WTC11 (cell line): ENCODE measurements around the gene ATP9A. TPM values are rescaled to one million over a fixed set of nuclear protein-coding genes. Genes with fewer than 3 reads are reported as not detected.

ENCODE experiments used
- ATAC-seq: fragments of 200-7000 bp; cut with Tn5 transposase; 2 replicates; pipeline ENCODE4 v1.10.0; 2021; ENCODE audit warnings: mild to moderate bottlenecking, moderate library complexity
- CTCF ChIA-PET: fragments of 300-600 bp; sonication (Branson Sonifier 250); formaldehyde crosslinking; loops from one replicate; lab custom pipeline; 2021; ENCODE audit warnings: antibody characterized with exemption; lab: Charles Lee
- POLR2A ChIA-PET: fragments of 350-600 bp; sonication (Branson Sonifier 250); formaldehyde crosslinking; loops from one replicate; lab custom pipeline; 2021; ENCODE audit warnings: antibody characterized with exemption; lab: Charles Lee
- DNase-seq: peaks from one replicate; pipeline ENCODE4 v3.0.0; 2021; ENCODE audit warnings: low spot score
- H3K27ac Mint-ChIP-seq: 2 replicates; pipeline ENCODE4 v1.8.0; 2021; ENCODE audit warnings: mixed read lengths
- H3K27me3 Mint-ChIP-seq: 2 replicates; pipeline ENCODE4 v1.8.0; 2021; ENCODE audit warnings: low read depth, mild to moderate bottlenecking, moderate library complexity, mixed read lengths
- H3K36me3 Mint-ChIP-seq: 2 replicates; pipeline ENCODE4 v1.8.0; 2021; ENCODE audit warnings: mixed read lengths
- H3K4me1 Mint-ChIP-seq: 2 replicates; pipeline ENCODE4 v1.8.0; 2022; ENCODE audit warnings: mixed read lengths
- H3K4me3 Mint-ChIP-seq: 2 replicates; pipeline ENCODE4 v1.8.0; 2021; ENCODE audit warnings: mild to moderate bottlenecking, moderate library complexity, mixed read lengths
- H3K9me3 Mint-ChIP-seq: 2 replicates; pipeline ENCODE4 v1.8.0; 2021; ENCODE audit warnings: mixed read lengths
- IRF2 ChIP-seq: sonication (generic); formaldehyde crosslinking; IDR thresholded peaks from 2 replicates; pipeline ENCODE4 v1.8.0; 2022; ENCODE audit warnings: low read depth, missing genetic modification reagents, borderline replicate concordance
- JAZF1 ChIP-seq: fragments of 250-450 bp; sonication (Bioruptor Pico); IDR thresholded peaks from 2 replicates; pipeline ENCODE4 v1.9.0; 2021; ENCODE audit warnings: moderate library complexity, mild to moderate bottlenecking, inconsistent platforms
- NFYB ChIP-seq: sonication (generic); formaldehyde crosslinking; conservative IDR thresholded peaks from 2 replicates; pipeline ENCODE4 v1.8.0; 2022; ENCODE audit warnings: low read depth, missing genetic modification reagents
- SOX15 ChIP-seq: fragments of 250-450 bp; sonication (Bioruptor Pico); IDR thresholded peaks from 2 replicates; pipeline ENCODE4 v1.9.0; 2021; ENCODE audit warnings: mild to moderate bottlenecking
- TEAD4 ChIP-seq: sonication (generic); formaldehyde crosslinking; IDR thresholded peaks from 2 replicates; pipeline ENCODE4 v1.8.0; 2022; ENCODE audit warnings: mild to moderate bottlenecking, missing genetic modification reagents
- ZNF138 ChIP-seq: sonication (generic); formaldehyde crosslinking; conservative IDR thresholded peaks from 2 replicates; pipeline ENCODE4 v1.8.1; 2022; ENCODE audit warnings: mild to moderate bottlenecking, moderate library complexity, missing genetic modification reagents
- ZNF263 ChIP-seq: sonication (generic); formaldehyde crosslinking; IDR thresholded peaks from 2 replicates; pipeline ENCODE4 v1.8.1; 2022; ENCODE audit warnings: low read depth, mild to moderate bottlenecking, moderate library complexity, missing genetic modification reagents
- ZNF317 ChIP-seq: sonication (generic); formaldehyde crosslinking; IDR thresholded peaks from 2 replicates; pipeline ENCODE4 v1.8.1; 2023; ENCODE audit warnings: low read depth, mild to moderate bottlenecking, moderate library complexity, missing genetic modification reagents, borderline replicate concordance
- total RNA-seq: library from RNA; stranded (reverse); gene quantifications from 3 replicates; pipeline ENCODE4 v1.2.3, GENCODE V29; 2021
- TF ChIP-seq, protein P1 (sequence below): sonication (generic); formaldehyde crosslinking; IDR thresholded peaks from 2 replicates; pipeline ENCODE4 v1.8.1; 2022; ENCODE audit warnings: mild to moderate bottlenecking, moderate library complexity, missing genetic modification reagents
- TF ChIP-seq, protein P2 (sequence below): sonication (generic); formaldehyde crosslinking; IDR thresholded peaks from 2 replicates; pipeline ENCODE4 v1.8.1; 2022; ENCODE audit warnings: low read depth, missing genetic modification reagents, borderline replicate concordance
- TF ChIP-seq, protein P3 (sequence below): sonication (generic); formaldehyde crosslinking; IDR thresholded peaks from 2 replicates; pipeline ENCODE4 v1.8.1; 2023; ENCODE audit warnings: mild to moderate bottlenecking, missing genetic modification reagents, moderate library complexity
- TF ChIP-seq, protein P4 (sequence below): fragments of 250-450 bp; sonication (Bioruptor Pico); IDR thresholded peaks from 2 replicates; pipeline ENCODE4 v1.9.0; 2021; ENCODE audit warnings: moderate library complexity, mild to moderate bottlenecking, inconsistent platforms, borderline replicate concordance
- TF ChIP-seq, protein P5 (sequence below): sonication (generic); formaldehyde crosslinking; IDR thresholded peaks from 2 replicates; pipeline ENCODE4 v1.8.1; 2023; ENCODE audit warnings: mild to moderate bottlenecking, missing genetic modification reagents, borderline replicate concordance
- TF ChIP-seq, protein P6 (sequence below): fragments of 250-450 bp; sonication (Bioruptor Pico); conservative IDR thresholded peaks from 2 replicates; pipeline ENCODE4 v1.9.0; 2021; ENCODE audit warnings: mild to moderate bottlenecking
- TF ChIP-seq, protein P7 (sequence below): sonication (generic); formaldehyde crosslinking; IDR thresholded peaks from 2 replicates; pipeline ENCODE4 v1.8.1; 2023; ENCODE audit warnings: mild to moderate bottlenecking, missing genetic modification reagents, moderate library complexity
- TF ChIP-seq, protein P8 (sequence below): sonication (generic); formaldehyde crosslinking; IDR thresholded peaks from 2 replicates; pipeline ENCODE4 v1.8.0; 2022; ENCODE audit warnings: mild to moderate bottlenecking, missing genetic modification reagents

ATP9A gene
- total RNA-seq, 1 experiment from 2014 or later, result 5.0 TPM

DNA sequence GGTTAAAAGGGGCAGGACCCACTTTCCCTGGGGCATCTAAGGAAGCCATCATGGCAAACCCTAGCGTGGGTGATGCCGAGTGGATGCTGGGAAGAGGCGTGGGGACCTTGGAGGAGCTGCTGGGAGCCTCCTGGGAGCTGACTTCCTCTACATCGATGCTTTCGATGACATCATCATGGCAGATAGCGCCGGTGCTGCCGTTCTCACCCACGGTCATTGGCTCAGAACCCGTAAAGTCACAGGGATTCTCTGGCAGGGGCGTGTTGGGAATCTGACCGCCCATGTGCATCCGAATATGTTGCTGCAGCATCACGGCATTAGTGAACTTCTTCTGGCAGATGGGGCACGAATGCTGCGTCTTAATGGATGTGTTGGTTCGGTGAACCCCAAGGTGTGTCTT, 22.1 kb upstream of the ATP9A start:
- ChIA-PET POLR2A (no interaction called here), CTCF (no interaction called here)
- H3K36me3 Mint-ChIP-seq, result peaks cover 73% of the 10 kb centered on the region
- DNase-seq, result no peak
- H3K9me3 Mint-ChIP-seq, result no peaks in the 10 kb centered on the region
- peaks cover 24% of the 10 kb centered on the region for H3K4me1 Mint-ChIP-seq
- H3K27ac Mint-ChIP-seq, result peak overlapping the region; percentile 57; the same call in 1 of the 2 replicates
- H3K4me3 Mint-ChIP-seq, result no peak overlapping the region
- TF ChIP-seq ZNF138, result no peak
- TF ChIP-seq, protein P1, sequence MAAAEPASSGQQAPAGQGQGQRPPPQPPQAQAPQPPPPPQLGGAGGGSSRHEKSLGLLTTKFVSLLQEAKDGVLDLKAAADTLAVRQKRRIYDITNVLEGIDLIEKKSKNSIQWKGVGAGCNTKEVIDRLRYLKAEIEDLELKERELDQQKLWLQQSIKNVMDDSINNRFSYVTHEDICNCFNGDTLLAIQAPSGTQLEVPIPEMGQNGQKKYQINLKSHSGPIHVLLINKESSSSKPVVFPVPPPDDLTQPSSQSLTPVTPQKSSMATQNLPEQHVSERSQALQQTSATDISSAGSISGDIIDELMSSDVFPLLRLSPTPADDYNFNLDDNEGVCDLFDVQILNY (CRISPR knock-in tag), result no peak
- no peak for TF ChIP-seq TEAD4 (CRISPR knock-in tag)
- TF ChIP-seq, protein P2, sequence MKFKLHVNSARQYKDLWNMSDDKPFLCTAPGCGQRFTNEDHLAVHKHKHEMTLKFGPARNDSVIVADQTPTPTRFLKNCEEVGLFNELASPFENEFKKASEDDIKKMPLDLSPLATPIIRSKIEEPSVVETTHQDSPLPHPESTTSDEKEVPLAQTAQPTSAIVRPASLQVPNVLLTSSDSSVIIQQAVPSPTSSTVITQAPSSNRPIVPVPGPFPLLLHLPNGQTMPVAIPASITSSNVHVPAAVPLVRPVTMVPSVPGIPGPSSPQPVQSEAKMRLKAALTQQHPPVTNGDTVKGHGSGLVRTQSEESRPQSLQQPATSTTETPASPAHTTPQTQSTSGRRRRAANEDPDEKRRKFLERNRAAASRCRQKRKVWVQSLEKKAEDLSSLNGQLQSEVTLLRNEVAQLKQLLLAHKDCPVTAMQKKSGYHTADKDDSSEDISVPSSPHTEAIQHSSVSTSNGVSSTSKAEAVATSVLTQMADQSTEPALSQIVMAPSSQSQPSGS (CRISPR knock-in tag), result no peak
- no peak for TF ChIP-seq SOX15 (CRISPR knock-in tag)
- TF ChIP-seq ZNF263 (CRISPR knock-in tag), result no peak
- TF ChIP-seq, protein P3, sequence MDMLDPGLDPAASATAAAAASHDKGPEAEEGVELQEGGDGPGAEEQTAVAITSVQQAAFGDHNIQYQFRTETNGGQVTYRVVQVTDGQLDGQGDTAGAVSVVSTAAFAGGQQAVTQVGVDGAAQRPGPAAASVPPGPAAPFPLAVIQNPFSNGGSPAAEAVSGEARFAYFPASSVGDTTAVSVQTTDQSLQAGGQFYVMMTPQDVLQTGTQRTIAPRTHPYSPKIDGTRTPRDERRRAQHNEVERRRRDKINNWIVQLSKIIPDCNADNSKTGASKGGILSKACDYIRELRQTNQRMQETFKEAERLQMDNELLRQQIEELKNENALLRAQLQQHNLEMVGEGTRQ (CRISPR knock-in tag), result no peak
- no peak for ATAC-seq
- no peaks in the 10 kb centered on the region for H3K27me3 Mint-ChIP-seq

DNA sequence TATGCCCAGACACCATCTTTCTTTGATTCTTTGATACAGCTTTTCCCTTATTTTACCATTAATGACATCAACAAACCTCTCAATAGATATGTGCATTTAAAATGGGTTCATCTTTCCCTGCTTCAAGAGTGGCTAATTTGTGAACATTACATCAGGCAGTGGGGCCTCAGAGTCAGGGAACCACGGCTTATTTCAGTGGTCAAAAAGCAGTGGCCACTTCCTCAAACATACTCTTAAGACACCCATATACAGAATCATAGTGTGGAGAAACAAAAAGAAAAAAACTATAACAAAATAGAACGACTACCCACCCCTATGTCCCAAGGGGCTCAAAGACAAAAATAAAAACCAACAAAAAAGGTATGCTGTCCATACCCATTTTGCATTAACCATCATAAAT, 21.2 kb upstream of the ATP9A start:
- ATAC-seq (no peak), DNase-seq (no peak)
- Mint-ChIP-seq H3K9me3 (no peaks in the 10 kb centered on the region), H3K27ac (peak overlapping the region; percentile 88), H3K36me3 (peaks cover 74% of the 10 kb centered on the region), H3K4me3 (no peak overlapping the region), H3K4me1 (peaks cover 18% of the 10 kb centered on the region), H3K27me3 (no peaks in the 10 kb centered on the region)
- TF ChIP-seq NFYB (no peak), ZNF317 (CRISPR knock-in tag) (no peak), IRF2 (no peak), JAZF1 (CRISPR knock-in tag) (no peak), ZNF263 (CRISPR knock-in tag) (no peak)
- TF ChIP-seq, protein P4, sequence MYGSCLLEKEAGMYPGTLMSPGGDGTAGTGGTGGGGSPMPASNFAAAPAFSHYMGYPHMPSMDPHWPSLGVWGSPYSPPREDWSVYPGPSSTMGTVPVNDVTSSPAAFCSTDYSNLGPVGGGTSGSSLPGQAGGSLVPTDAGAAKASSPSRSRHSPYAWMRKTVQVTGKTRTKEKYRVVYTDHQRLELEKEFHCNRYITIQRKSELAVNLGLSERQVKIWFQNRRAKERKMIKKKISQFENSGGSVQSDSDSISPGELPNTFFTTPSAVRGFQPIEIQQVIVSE (CRISPR knock-in tag), result no peak
- TF ChIP-seq, protein P5, sequence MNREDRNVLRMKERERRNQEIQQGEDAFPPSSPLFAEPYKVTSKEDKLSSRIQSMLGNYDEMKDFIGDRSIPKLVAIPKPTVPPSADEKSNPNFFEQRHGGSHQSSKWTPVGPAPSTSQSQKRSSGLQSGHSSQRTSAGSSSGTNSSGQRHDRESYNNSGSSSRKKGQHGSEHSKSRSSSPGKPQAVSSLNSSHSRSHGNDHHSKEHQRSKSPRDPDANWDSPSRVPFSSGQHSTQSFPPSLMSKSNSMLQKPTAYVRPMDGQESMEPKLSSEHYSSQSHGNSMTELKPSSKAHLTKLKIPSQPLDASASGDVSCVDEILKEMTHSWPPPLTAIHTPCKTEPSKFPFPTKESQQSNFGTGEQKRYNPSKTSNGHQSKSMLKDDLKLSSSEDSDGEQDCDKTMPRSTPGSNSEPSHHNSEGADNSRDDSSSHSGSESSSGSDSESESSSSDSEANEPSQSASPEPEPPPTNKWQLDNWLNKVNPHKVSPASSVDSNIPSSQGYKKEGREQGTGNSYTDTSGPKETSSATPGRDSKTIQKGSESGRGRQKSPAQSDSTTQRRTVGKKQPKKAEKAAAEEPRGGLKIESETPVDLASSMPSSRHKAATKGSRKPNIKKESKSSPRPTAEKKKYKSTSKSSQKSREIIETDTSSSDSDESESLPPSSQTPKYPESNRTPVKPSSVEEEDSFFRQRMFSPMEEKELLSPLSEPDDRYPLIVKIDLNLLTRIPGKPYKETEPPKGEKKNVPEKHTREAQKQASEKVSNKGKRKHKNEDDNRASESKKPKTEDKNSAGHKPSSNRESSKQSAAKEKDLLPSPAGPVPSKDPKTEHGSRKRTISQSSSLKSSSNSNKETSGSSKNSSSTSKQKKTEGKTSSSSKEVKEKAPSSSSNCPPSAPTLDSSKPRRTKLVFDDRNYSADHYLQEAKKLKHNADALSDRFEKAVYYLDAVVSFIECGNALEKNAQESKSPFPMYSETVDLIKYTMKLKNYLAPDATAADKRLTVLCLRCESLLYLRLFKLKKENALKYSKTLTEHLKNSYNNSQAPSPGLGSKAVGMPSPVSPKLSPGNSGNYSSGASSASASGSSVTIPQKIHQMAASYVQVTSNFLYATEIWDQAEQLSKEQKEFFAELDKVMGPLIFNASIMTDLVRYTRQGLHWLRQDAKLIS (CRISPR knock-in tag), result no peak
- TF ChIP-seq, protein P6, sequence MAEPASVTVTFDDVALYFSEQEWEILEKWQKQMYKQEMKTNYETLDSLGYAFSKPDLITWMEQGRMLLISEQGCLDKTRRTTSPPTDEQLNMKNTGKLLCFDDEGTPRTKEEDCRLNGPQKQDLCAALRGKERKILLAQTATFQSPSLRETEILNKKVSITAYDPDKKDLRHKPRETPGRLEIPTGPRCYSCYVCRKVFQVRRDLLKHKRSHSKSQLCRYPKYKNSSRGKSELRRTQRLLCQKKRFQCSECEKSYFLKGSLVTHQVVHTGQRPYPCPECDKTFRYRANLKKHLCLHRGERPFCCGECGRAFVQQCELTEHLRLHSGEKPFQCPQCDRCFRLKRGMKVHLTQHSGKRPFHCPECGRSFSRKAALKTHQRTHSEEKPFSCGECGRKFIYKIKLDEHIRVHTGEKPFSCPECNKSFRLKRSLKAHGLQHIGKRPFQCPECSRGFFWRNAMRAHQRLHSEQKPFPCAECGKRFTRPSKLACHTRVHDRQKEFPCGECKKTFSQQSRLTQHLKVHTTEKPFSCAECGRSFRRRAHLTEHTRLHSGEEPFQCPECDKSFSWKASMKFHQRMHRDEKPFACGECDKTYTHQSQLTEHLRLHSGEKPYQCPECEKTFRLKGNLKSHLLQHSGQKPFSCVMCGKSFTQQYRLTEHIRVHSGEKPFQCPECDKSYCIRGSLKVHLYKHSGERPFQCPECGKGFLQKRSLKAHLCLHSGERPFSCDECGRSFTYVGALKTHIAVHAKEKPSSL (CRISPR knock-in tag), result no peak
- TF ChIP-seq, protein P7, sequence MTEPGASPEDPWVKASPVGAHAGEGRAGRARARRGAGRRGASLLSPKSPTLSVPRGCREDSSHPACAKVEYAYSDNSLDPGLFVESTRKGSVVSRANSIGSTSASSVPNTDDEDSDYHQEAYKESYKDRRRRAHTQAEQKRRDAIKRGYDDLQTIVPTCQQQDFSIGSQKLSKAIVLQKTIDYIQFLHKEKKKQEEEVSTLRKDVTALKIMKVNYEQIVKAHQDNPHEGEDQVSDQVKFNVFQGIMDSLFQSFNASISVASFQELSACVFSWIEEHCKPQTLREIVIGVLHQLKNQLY, result no peak
- TF ChIP-seq, protein P8, sequence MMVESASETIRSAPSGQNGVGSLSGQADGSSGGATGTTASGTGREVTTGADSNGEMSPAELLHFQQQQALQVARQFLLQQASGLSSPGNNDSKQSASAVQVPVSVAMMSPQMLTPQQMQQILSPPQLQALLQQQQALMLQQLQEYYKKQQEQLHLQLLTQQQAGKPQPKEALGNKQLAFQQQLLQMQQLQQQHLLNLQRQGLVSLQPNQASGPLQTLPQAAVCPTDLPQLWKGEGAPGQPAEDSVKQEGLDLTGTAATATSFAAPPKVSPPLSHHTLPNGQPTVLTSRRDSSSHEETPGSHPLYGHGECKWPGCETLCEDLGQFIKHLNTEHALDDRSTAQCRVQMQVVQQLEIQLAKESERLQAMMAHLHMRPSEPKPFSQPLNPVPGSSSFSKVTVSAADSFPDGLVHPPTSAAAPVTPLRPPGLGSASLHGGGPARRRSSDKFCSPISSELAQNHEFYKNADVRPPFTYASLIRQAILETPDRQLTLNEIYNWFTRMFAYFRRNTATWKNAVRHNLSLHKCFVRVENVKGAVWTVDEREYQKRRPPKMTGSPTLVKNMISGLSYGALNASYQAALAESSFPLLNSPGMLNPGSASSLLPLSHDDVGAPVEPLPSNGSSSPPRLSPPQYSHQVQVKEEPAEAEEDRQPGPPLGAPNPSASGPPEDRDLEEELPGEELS (CRISPR knock-in tag), result no peak
- ChIA-PET POLR2A (no interaction called here), CTCF (no interaction called here)
